PC-9 (cell line): Measurements from ENCODE around the gene RPTOR. TPM values are rescaled to one million over a fixed set of nuclear protein-coding genes. Genes with fewer than 3 reads are reported as not detected.

ENCODE experiments used
- BruUV-seq: library from RNA; stranded (reverse); fragments of 400-500 nt; replicated peaks from 2 replicates; lab custom pipeline; 2021; lab: Mats Ljungman, UMichigan
- CTCF ChIA-PET: fragments of 300-600 bp; sonication (Branson Sonifier 250); formaldehyde crosslinking; loops from one replicate; lab custom pipeline; 2022; ENCODE audit warnings: antibody characterized with exemption; lab: Charles Lee
- POLR2A ChIA-PET: fragments of 300-600 bp; sonication (Branson Sonifier 250); formaldehyde crosslinking; loops from one replicate; lab custom pipeline; 2022; ENCODE audit warnings: antibody characterized with exemption; ENCODE audit not compliant: unreplicated experiment; lab: Charles Lee
- DNase-seq, 2 experiments: peaks; one replicate each; pipeline versions ENCODE4 v3.0.0 to v3.0.0-alpha.2; 2015 to 2022; ENCODE audit warnings: mixed read lengths in 1 of 2
- H2AFZ ChIP-seq: fragments of 200-600 bp; sonication (generic); 2 replicates; pipeline ENCODE4 v1.8.1; 2017; ENCODE audit warnings: antibody characterized with exemption
- H3F3A ChIP-seq: fragments of 200-600 bp; sonication (generic); 2 replicates; pipeline ENCODE4 v1.8.1; 2017; ENCODE audit warnings: antibody characterized with exemption, mild to moderate bottlenecking, low read depth; ENCODE audit not compliant: insufficient read depth
- H3K27ac ChIP-seq: fragments of 200-600 bp; sonication (generic); 2 replicates; pipeline ENCODE4 v1.6.1; 2016; ENCODE audit warnings: mixed run types
- H3K27me3 ChIP-seq: fragments of 200-600 bp; sonication (generic); 2 replicates; pipeline ENCODE4 v1.6.1; 2016; ENCODE audit warnings: low read depth, mixed run types; ENCODE audit not compliant: insufficient read depth
- H3K36me3 ChIP-seq: fragments of 200-600 bp; sonication (generic); 2 replicates; pipeline ENCODE4 v1.6.1; 2016; ENCODE audit warnings: low read depth, mixed run types
- H3K4me1 ChIP-seq: fragments of 200-600 bp; sonication (generic); replicated peaks from 2 replicates; pipeline ENCODE4 v1.6.1; 2016; ENCODE audit warnings: mixed run types; ENCODE audit not compliant: insufficient read depth
- H3K4me2 ChIP-seq: fragments of 200-600 bp; sonication (generic); 2 replicates; pipeline ENCODE4 v1.6.1; 2017; ENCODE audit warnings: mixed run types
- H3K4me3 ChIP-seq: fragments of 200-600 bp; sonication (generic); 2 replicates; pipeline ENCODE4 v1.6.1; 2016; ENCODE audit warnings: mixed run types
- H3K79me2 ChIP-seq: fragments of 200-600 bp; sonication (generic); 2 replicates; pipeline ENCODE4 v1.6.1; 2017; ENCODE audit warnings: low read depth, mixed run types
- H3K9me2 ChIP-seq: fragments of 200-600 bp; sonication (generic); 2 replicates; pipeline ENCODE4 v1.8.1; 2017; ENCODE audit warnings: mild to moderate bottlenecking; ENCODE audit not compliant: insufficient read depth
- H3K9me3 ChIP-seq: fragments of 200-600 bp; sonication (generic); 2 replicates; pipeline ENCODE4 v1.8.1; 2016; ENCODE audit warnings: low read depth; ENCODE audit not compliant: insufficient read depth
- H4K20me1 ChIP-seq: fragments of 200-600 bp; sonication (generic); 2 replicates; pipeline ENCODE4 v1.8.1; 2017; ENCODE audit not compliant: insufficient read depth
- EZH2 ChIP-seq: fragments of 200-600 bp; sonication (generic); IDR thresholded peaks from 2 replicates; pipeline ENCODE4 v1.8.0; 2017; ENCODE audit warnings: antibody characterized with exemption, low read depth
- intact Hi-C: fragments of 100-400 bp; cut with micrococcal nuclease; formaldehyde crosslinking; loops from one replicate; pipeline ENCODE4 v1.10.0; 2022; ENCODE audit not compliant: unreplicated experiment
- total RNA-seq: library from RNA; stranded (reverse); gene quantifications from 2 replicates; pipeline ENCODE4 v1.2.3, GENCODE V29; 2021
- TF ChIP-seq, protein P1 (sequence below): fragments of 200-600 bp; sonication (generic); conservative IDR thresholded peaks from 2 replicates; pipeline ENCODE4 v1.6.1; 2017; ENCODE audit warnings: mixed run types, antibody characterized with exemption, mild to moderate bottlenecking, moderate library complexity

Gene RPTOR
- total RNA-seq, 1 experiment from 2014 or later, result 50.8 TPM

DNA sequence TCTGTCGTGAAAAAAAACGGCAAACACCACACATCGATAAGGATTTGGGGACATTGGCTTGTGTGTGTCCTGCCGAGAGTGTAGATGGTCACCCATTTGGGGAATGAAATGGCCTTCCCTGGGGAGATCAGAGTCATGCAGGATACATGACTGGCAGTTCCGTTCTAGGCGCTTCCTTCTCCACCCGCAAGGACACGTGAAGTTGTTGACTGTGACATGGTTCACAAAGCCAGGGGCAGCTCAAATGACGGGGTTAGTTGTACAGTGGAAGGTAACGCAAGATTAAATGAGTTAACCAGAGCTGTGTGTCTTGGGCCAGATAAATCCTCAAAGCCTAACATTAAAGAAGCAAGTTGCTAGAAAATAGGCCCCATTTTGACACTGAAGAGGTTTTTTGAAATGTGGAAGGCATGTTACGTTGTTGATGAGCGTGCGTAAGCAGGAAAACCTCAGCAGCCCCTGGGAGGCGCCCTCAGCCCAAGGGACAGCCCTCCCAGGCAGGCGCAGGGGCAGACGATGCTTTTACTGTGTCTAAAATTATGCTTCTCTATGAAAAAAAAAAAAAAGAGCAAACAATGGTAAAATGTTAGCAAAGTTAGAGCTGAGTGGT lies 411.1 kb downstream of the RPTOR start:
- Histone ChIP-seq H3K9me3 (no peaks in the 10 kb centered on the region), H3K36me3 (no peaks in the 10 kb centered on the region), H3K4me3 (no peak overlapping the region), H3K4me1 (no peaks in the 10 kb centered on the region), H4K20me1 (no peaks in the 10 kb centered on the region), H3F3A (no peaks in the 10 kb centered on the region), H3K27ac (no peak overlapping the region), H3K27me3 (no peaks in the 10 kb centered on the region), H3K4me2 (no peak overlapping the region), H2AFZ (no peak overlapping the region), H3K79me2 (no peaks in the 10 kb centered on the region), H3K9me2 (no peaks in the 10 kb centered on the region)
- TF ChIP-seq, protein P1, sequence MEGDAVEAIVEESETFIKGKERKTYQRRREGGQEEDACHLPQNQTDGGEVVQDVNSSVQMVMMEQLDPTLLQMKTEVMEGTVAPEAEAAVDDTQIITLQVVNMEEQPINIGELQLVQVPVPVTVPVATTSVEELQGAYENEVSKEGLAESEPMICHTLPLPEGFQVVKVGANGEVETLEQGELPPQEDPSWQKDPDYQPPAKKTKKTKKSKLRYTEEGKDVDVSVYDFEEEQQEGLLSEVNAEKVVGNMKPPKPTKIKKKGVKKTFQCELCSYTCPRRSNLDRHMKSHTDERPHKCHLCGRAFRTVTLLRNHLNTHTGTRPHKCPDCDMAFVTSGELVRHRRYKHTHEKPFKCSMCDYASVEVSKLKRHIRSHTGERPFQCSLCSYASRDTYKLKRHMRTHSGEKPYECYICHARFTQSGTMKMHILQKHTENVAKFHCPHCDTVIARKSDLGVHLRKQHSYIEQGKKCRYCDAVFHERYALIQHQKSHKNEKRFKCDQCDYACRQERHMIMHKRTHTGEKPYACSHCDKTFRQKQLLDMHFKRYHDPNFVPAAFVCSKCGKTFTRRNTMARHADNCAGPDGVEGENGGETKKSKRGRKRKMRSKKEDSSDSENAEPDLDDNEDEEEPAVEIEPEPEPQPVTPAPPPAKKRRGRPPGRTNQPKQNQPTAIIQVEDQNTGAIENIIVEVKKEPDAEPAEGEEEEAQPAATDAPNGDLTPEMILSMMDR, result no peak
- ChIA-PET CTCF (no interaction called here), POLR2A (no interaction called here)
- intact Hi-C loops, result no loop called here
- BruUV-seq, result no TSS peak
- DNase-seq, result no peak

GRCh38 chr17:80956321-80957190 lies 411.9 kb downstream of the RPTOR start:
- Histone ChIP-seq H3F3A (no peaks in the 10 kb centered on the region), H3K27me3 (no peaks in the 10 kb centered on the region), H3K27ac (no peak overlapping the region), H3K4me2 (no peak overlapping the region), H3K4me3 (no peak overlapping the region), H3K4me1 (no peaks in the 10 kb centered on the region), H3K79me2 (no peaks in the 10 kb centered on the region), H3K36me3 (no peaks in the 10 kb centered on the region), H4K20me1 (no peaks in the 10 kb centered on the region), H3K9me3 (no peaks in the 10 kb centered on the region), H2AFZ (no peak overlapping the region), H3K9me2 (no peaks in the 10 kb centered on the region)
- POLR2A ChIA-PET, result interaction anchor here (0.7 kb wide), 1 partner anchor 812 kb away, joined by 5 read pairs; no protein-coding TSS in a partner anchor
- CTCF ChIA-PET, result interaction anchor here (0.7 kb wide), 1 partner anchor 40 kb away, joined by 3 read pairs; no protein-coding TSS in a partner anchor
- intact Hi-C loops, result no loop called here
- no TSS peak for BruUV-seq
- TF ChIP-seq, protein P1, result no peak
- no peak for TF ChIP-seq EZH2
- no peak for DNase-seq

DNA sequence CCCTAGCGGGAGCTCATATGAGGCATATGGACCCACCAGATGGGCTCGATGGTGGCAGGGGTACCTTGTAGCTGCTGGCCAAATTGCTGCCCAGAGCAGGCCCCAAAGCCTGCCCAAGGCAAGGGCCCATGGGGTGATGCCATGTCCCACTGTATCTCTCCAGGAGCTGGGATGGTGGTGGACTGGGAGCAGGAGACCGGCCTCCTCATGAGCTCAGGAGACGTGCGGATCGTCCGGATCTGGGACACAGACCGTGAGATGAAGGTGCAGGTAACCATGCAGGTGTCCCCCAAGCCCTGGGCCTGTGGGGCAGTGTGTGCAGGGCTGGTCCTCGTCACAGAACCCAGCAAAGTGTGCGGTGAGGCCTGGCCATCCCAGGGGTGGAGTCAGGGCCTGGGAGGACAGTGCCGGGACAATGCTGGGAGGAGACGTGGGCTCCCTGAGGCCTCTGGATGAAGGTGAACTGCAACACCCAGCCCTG lies 412.9 kb downstream of the RPTOR start:
- Histone ChIP-seq H3K27me3 (no peaks in the 10 kb centered on the region), H3K79me2 (no peaks in the 10 kb centered on the region), H3K36me3 (no peaks in the 10 kb centered on the region), H3K4me3 (no peak overlapping the region), H3K9me2 (no peaks in the 10 kb centered on the region), H3K4me2 (no peak overlapping the region), H3K4me1 (no peaks in the 10 kb centered on the region), H2AFZ (no peak overlapping the region), H3K27ac (no peak overlapping the region), H4K20me1 (no peaks in the 10 kb centered on the region), H3F3A (no peaks in the 10 kb centered on the region), H3K9me3 (no peaks in the 10 kb centered on the region)
- no peak for TF ChIP-seq EZH2
- TF ChIP-seq, protein P1, result no peak
- intact Hi-C loops, result no loop called here
- DNase-seq, result no peak
- no TSS peak for BruUV-seq
- CTCF ChIA-PET, result interaction anchor here (0.7 kb wide), 1 partner anchor 39 kb away, joined by 3 read pairs; no protein-coding TSS in a partner anchor
- POLR2A ChIA-PET, result no interaction called here
